SK-N-MC (cell line): ENCODE results near the gene PPM1A.

Experiments
- EZH2 ChIP-seq: fragments of 200-600 bp; sonication (generic); IDR thresholded peaks from one replicate; pipeline ENCODE4 v1.6.1; 2017; ENCODE audit warnings: antibody characterized with exemption
- FOXP2 ChIP-seq: optimal IDR thresholded peaks from 2 replicates; pipeline ENCODE3; 2011; ENCODE audit warnings: mild to moderate bottlenecking, moderate library complexity; ENCODE audit not compliant: insufficient read depth; ENCODE audit errors: extremely low read length, control extremely low read depth
- POLR2AphosphoS5 ChIP-seq: IDR thresholded peaks from 2 replicates; pipeline ENCODE4 v1.6.1; 2012; ENCODE audit warnings: mild to moderate bottlenecking, low read depth, low read length, borderline replicate concordance

- TF ChIP-seq POLR2AphosphoS5: no peak
- TF ChIP-seq EZH2: no peak
- TF ChIP-seq FOXP2: no peak
Observed at GRCh38 chr14:60324837-60325236, 75.8 kb downstream of the PPM1A start.
